Middle frontal gyrus (tissue), 1 donor: ENCODE data around the gene S100A16.

ENCODE experiments used
- DNase-seq: peaks from one replicate; pipeline ENCODE4 v3.0.0-alpha.2; 2015; ENCODE audit warnings: low spot score; ENCODE audit errors: extremely low spot score

Gene S100A16

GRCh38 chr1:153616144-153616916 lies 3.4 kb upstream of the S100A16 start, which contains the start of gene S100A14:
TSS of gene S100A14 (minus strand) at chr1:153616325. CDS start at chr1:153615858, 467 bp downstream.
- DNase-seq: no peak

- no peak for DNase-seq
Observed at GRCh38 chr1:153615406-153615805, 2.5 kb upstream of the S100A16 start.

- DNase-seq: no peak
Observed at GRCh38 chr1:153614906-153615305, 2.0 kb upstream of the S100A16 start.

- no peak for DNase-seq
Observed at GRCh38 chr1:153614189-153614900, 1.4 kb upstream of the S100A16 start.

- DNase-seq: no peak
Observed at GRCh38 chr1:153613406-153613805, 469 bp upstream of the S100A16 start.

- DNase-seq: no peak
Observed at GRCh38 chr1:153612111-153612754, 704 bp downstream of the S100A16 start.

GRCh38 chr1:153611356-153611755 lies 1.6 kb downstream of the S100A16 start:
- no peak for DNase-seq

- no peak for DNase-seq
Observed at GRCh38 chr1:153610811-153611301, 2.1 kb downstream of the S100A16 start.

GRCh38 chr1:153610334-153610733 lies 2.6 kb downstream of the S100A16 start:
- no peak for DNase-seq

- DNase-seq: no peak
Observed at GRCh38 chr1:153609585-153609907, 3.4 kb downstream of the S100A16 start.

- DNase-seq: peak; percentile 8
Observed at GRCh38 chr1:153608742-153609584, 4.0 kb downstream of the S100A16 start.

- no peak for DNase-seq
Observed at GRCh38 chr1:153608089-153608682, 4.8 kb downstream of the S100A16 start.

- DNase-seq: no peak
Observed at GRCh38 chr1:153607381-153607780, 5.6 kb downstream of the S100A16 start.

- no peak for DNase-seq
Observed at GRCh38 chr1:153606194-153606593, 6.7 kb downstream of the S100A16 start.

GRCh38 chr1:153602749-153603148 lies 10.2 kb downstream of the S100A16 start:
- no peak for DNase-seq

GRCh38 chr1:153599847-153600246 lies 13.1 kb downstream of the S100A16 start:
- DNase-seq: no peak

- no peak for DNase-seq
Observed at GRCh38 chr1:153598309-153599172, 14.4 kb downstream of the S100A16 start.

GRCh38 chr1:153597206-153597605 lies 15.7 kb downstream of the S100A16 start:
- no peak for DNase-seq

GRCh38 chr1:153592748-153593147 lies 20.2 kb downstream of the S100A16 start:
- no peak for DNase-seq

- DNase-seq: no peak
Observed at GRCh38 chr1:153588482-153588881, 24.5 kb downstream of the S100A16 start.
